AG10803 (cell line): ENCODE measurements around the gene JTB.
"Not testable (repeated sequence)": the region's sequence is repeated elsewhere in the genome, so short reads cannot be mapped to it uniquely, and the experiment has no call there.

Source experiments
- DNase-seq: peaks from one replicate; pipeline ENCODE4 v3.0.0; 2010; ENCODE audit warnings: low read depth
- H3K4me3 ChIP-seq: 2 replicates; pipeline ENCODE4 v1.5.1; 2011; ENCODE audit warnings: mild to moderate bottlenecking, low read length, control low read depth
- TF ChIP-seq, protein P1 (sequence below): conservative IDR thresholded peaks from 2 replicates; pipeline ENCODE4 v1.5.1; 2011; ENCODE audit warnings: mild to moderate bottlenecking, low read length, control low read depth, inconsistent platforms

Gene JTB

DNA sequence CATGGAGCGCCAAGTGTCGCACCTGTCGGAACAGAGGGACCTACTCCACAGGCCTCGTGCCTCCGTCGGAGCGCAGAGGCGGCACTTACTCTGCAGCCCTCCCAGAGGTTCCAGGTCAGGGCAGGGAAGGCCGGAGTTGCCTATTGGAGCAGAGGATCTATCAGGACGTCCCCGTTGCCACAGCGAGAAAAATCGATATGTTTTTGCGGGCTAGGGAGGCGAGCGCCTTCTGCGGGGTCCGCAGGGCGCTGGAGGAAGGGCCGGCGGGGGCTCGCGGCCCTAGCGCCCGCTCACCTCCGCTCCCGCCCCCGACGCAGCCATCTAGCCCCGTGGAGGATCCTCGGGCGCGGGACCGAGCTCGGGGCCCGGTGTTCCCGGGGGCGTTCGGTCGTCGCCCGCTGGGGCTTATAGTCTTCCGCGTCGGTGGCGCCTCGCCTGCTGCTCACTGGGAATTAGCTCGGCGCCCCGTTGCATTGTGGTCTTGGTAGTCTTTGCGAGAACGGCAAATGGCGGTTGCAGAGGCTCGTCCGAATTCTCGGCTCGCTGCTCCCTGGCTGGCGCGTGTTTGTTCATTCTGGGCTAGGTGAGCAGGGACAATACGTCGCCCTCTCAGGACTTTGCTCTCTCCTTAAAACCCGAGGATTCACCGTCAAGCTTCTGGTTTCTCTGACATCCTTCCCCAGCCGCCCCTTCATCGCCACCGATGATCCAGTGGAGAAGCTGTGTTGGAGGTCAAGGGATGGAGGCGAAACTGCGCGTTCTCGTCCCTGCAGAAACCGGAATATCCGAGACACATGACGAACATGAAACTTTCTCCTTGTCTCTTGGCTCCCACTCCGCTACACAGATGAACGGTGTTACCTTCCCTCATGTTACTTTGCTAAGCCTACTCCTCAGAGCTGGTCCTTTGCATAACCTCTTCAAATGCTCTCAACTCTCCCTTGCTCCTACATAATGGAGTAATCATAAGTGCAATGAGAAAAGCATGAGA lies at the start of gene JTB:
Gene JTB (minus strand): TSS at position 425 of the 991 bp plus-strand sequence. CDS start 422 bp downstream, at position 3.
- TF ChIP-seq, protein P1, sequence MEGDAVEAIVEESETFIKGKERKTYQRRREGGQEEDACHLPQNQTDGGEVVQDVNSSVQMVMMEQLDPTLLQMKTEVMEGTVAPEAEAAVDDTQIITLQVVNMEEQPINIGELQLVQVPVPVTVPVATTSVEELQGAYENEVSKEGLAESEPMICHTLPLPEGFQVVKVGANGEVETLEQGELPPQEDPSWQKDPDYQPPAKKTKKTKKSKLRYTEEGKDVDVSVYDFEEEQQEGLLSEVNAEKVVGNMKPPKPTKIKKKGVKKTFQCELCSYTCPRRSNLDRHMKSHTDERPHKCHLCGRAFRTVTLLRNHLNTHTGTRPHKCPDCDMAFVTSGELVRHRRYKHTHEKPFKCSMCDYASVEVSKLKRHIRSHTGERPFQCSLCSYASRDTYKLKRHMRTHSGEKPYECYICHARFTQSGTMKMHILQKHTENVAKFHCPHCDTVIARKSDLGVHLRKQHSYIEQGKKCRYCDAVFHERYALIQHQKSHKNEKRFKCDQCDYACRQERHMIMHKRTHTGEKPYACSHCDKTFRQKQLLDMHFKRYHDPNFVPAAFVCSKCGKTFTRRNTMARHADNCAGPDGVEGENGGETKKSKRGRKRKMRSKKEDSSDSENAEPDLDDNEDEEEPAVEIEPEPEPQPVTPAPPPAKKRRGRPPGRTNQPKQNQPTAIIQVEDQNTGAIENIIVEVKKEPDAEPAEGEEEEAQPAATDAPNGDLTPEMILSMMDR = no peak
- H3K4me3 ChIP-seq = peak within 1 kb of the TSS; percentile 99
- peak; percentile 74 for DNase-seq

DNA sequence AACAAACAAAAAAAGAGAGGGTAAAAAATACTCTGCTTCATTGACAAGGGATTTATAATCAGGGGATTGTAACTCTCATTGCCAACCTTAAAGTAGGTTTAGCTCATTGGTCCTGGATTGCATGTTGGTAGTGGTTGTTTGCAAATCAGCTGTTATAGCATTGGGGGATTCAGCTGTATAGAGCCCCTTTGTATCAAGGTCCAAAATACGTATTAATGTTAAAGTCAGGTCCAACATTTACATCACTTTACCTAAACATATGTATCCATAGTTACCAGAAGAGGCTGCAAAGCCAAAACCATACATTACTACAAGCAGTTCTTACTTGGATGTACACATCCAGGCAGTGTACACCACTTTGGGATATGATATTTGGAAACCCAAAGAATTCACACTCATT lies 42.5 kb upstream of the JTB start:
- TF ChIP-seq, protein P1 = no peak
- DNase-seq = no peak
- H3K4me3 ChIP-seq = no peak overlapping the region

GRCh38 chr1:154019269-154019668 lies 41.8 kb upstream of the JTB start:
- TF ChIP-seq, protein P1 = no peak
- no peak overlapping the region for H3K4me3 ChIP-seq
- DNase-seq = no peak

DNA sequence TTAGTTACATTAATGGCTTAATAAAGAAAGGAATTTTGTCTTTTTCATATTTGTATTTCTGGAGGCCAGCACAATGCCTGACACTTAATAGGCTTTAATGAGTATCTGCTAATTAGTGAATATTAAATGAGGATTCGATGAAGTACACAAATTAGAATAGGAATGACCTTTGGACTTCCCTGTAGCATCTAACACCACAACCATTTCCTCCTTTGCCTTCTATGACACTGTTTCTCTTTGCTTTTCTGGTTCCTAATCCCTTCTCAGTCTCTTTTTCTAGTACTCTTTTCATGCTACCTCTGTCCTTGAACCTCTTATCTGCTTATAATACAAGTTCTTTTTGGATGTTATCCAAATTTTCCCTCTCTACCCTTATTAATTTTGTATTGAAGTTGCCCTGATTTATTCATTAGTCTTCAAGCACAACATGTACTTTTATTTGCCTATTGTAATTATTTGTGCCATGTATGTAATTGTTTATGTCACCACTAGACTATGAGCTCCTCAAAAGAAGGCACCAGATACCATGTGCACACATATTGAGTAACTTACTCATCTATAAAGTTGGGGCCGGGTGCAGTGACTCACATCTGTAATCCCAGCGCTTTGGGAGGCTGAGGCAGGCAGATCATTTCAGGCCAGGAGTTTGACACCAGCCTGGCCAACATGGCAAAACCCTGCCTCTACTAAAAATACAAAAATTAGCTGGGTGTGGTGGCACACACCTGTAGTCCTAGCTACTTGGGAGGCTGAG lies 36.9 kb upstream of the JTB start:
- TF ChIP-seq, protein P1 = no peak
- peak; percentile 48 for DNase-seq
- no peak overlapping the region for H3K4me3 ChIP-seq

DNA sequence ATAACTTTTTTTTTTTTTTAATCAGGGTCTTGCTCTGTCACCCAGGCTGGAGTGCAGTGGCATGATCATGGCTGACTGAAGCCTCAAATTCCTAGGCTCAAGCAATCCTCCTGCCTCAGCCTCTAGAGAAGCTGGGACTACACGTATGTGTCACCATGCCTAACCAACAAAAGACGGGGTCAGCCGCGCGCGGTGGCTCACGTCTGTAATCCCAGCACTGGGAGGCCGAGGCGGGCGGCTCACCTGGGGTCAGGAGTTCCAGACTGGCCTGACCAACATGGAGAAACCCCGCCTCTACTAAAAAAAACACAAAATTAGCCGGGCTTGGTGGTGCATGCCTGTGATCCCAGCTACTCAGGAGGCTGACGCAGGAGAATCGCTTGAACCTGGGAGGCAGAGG lies 35.1 kb upstream of the JTB start:
- H3K4me3 ChIP-seq, DNase-seq: not testable (repeated sequence)

- no peak for DNase-seq
- no peak overlapping the region for H3K4me3 ChIP-seq
- TF ChIP-seq, protein P1 = no peak
Observed at GRCh38 chr1:154012129-154012528, 34.7 kb upstream of the JTB start.

DNA sequence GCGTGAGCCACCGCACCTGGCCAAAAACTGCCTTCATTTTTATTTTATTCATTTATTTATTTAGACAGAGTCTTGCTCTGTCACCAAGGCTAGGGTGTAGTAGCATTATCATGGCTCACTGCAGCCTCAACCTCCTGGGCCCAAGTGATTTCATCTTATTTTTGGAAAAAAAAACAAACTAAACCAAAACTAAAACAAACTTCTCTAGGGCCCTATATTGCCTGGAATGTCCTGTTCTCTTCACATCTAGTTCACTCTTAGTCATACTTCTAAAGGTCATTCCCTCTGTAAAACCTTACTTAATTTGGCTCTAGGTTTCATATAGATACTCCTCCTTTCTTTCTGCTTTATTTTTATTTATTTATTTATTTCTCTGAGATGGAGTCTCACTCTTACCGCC lies 28.7 kb upstream of the JTB start:
- TF ChIP-seq, protein P1 = no peak
- no peak overlapping the region for H3K4me3 ChIP-seq
- DNase-seq = no peak
